HL-60 (cell line): ENCODE data around the gene NEK7.

Experiments
- GABPA ChIP-seq: IDR thresholded peaks from 2 replicates; pipeline ENCODE4 v1.6.1; 2012; ENCODE audit warnings: low read depth
- TF ChIP-seq, protein P1 (sequence below): IDR thresholded peaks from one replicate; pipeline ENCODE4 v1.5.1; 2011; ENCODE audit warnings: low read length, control low read depth, inconsistent platforms; ENCODE audit not compliant: insufficient read depth

DNA sequence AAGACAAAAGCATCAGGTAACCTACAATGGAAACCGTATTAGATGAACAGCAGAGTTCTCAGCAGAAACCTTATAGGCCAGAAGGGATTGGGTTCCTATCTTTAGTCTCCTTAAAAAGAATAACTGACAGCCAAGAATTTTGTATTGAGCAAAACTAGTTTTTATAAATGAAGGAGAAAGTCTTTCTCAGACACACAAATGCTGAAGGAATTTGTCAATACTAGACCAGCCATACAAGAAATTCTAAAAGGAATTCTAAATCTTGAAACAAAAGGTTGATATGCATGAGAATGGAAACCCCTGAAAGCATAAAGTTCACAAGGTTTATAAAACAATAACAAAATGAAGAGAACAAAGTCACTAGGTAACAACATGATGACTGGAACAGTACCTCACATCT, 58.1 kb downstream of the NEK7 start:
- TF ChIP-seq, protein P1, sequence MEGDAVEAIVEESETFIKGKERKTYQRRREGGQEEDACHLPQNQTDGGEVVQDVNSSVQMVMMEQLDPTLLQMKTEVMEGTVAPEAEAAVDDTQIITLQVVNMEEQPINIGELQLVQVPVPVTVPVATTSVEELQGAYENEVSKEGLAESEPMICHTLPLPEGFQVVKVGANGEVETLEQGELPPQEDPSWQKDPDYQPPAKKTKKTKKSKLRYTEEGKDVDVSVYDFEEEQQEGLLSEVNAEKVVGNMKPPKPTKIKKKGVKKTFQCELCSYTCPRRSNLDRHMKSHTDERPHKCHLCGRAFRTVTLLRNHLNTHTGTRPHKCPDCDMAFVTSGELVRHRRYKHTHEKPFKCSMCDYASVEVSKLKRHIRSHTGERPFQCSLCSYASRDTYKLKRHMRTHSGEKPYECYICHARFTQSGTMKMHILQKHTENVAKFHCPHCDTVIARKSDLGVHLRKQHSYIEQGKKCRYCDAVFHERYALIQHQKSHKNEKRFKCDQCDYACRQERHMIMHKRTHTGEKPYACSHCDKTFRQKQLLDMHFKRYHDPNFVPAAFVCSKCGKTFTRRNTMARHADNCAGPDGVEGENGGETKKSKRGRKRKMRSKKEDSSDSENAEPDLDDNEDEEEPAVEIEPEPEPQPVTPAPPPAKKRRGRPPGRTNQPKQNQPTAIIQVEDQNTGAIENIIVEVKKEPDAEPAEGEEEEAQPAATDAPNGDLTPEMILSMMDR: no peak
- no peak for TF ChIP-seq GABPA
